Subcutaneous adipose tissue (tissue), 4 donors: ENCODE measurements around the gene INS. TPM values are rescaled to one million over a fixed set of nuclear protein-coding genes. Genes with fewer than 3 reads are reported as not detected.

Source experiments
- total RNA-seq, 4 donors: library from RNA; depleted of rRNA; stranded (reverse); fragments of >200 nt; gene quantifications; one replicate each; pipeline ENCODE4 v1.1.0, GENCODE V29; 2016
- TF ChIP-seq, protein P1 (sequence below): fragments of 450-650 bp; IDR thresholded peaks from one replicate; pipeline ENCODE4 v1.5.1; 2016; ENCODE audit warnings: low read depth, mild to moderate bottlenecking, control low read depth, antibody characterized with exemption, moderate library complexity

INS gene
- total RNA-seq, result not detected

- TF ChIP-seq, protein P1, sequence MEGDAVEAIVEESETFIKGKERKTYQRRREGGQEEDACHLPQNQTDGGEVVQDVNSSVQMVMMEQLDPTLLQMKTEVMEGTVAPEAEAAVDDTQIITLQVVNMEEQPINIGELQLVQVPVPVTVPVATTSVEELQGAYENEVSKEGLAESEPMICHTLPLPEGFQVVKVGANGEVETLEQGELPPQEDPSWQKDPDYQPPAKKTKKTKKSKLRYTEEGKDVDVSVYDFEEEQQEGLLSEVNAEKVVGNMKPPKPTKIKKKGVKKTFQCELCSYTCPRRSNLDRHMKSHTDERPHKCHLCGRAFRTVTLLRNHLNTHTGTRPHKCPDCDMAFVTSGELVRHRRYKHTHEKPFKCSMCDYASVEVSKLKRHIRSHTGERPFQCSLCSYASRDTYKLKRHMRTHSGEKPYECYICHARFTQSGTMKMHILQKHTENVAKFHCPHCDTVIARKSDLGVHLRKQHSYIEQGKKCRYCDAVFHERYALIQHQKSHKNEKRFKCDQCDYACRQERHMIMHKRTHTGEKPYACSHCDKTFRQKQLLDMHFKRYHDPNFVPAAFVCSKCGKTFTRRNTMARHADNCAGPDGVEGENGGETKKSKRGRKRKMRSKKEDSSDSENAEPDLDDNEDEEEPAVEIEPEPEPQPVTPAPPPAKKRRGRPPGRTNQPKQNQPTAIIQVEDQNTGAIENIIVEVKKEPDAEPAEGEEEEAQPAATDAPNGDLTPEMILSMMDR, result no peak
These were observed at the start of gene INS for GRCh38 chr11:2160736-2161259. Gene INS (minus strand): TSS chr11:2161209. CDS start chr11:2160971, 238 bp downstream.

- TF ChIP-seq, protein P1, result no peak
These were observed 49.5 kb upstream of the INS start for GRCh38 chr11:2210366-2211112.

- TF ChIP-seq, protein P1, result no peak
These were observed 48.9 kb upstream of the INS start for GRCh38 chr11:2209900-2210321.

DNA sequence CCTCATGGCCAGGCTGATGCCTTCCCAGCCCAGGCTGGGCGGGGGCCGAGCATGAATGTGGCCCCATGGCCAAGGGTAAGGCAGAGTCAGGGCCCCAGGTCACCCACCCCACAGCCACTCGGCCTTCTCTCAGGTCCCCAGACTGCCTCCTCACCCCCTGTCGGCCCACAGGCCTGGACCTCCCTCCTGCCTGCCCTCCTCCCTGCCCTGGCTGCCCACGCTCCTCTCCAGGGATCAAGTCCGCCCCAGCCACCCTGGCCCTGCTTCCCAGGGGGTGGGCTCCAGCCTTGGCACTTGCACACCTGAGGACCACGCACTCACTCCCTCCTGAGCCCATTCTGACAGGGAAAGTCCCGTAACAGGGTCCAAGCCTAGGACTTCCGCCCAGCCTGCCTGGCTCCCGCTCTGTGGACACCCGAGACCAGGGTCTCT lies 48.4 kb upstream of the INS start:
- TF ChIP-seq, protein P1, result no peak

DNA sequence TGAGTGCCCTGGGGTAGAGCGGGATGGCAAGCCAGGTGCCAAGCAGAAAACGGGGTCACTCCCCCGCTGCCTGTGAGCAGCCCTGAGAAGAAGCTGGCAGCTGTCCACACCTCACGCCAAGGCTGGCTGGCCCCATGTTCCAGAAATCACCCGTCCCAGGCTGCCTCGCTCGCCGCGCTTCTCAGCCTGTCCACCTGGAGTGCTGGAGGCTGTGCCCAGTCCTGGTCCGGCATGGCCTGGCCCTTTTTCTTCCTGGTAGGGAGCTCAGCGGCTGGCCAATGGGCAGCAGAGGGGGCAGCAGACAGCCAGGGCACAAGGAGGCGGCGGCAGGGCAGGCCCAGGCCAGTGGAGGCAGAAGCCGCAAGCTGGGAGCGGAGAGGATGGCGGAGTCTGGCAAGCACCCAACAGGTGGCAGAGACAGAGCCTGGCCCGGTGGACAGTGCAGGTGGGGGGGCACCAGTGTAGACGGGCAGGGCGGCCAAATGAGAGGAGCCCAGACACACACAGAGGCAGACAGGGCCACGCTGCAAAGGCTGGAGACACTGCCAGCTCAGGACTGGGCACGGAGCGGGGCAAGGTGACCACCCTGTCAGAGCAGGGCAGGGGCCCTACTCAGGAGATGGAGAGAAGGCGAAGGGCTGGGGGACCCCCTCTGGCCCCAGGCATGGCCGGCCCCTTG lies 47.8 kb upstream of the INS start:
- TF ChIP-seq, protein P1, result no peak

DNA sequence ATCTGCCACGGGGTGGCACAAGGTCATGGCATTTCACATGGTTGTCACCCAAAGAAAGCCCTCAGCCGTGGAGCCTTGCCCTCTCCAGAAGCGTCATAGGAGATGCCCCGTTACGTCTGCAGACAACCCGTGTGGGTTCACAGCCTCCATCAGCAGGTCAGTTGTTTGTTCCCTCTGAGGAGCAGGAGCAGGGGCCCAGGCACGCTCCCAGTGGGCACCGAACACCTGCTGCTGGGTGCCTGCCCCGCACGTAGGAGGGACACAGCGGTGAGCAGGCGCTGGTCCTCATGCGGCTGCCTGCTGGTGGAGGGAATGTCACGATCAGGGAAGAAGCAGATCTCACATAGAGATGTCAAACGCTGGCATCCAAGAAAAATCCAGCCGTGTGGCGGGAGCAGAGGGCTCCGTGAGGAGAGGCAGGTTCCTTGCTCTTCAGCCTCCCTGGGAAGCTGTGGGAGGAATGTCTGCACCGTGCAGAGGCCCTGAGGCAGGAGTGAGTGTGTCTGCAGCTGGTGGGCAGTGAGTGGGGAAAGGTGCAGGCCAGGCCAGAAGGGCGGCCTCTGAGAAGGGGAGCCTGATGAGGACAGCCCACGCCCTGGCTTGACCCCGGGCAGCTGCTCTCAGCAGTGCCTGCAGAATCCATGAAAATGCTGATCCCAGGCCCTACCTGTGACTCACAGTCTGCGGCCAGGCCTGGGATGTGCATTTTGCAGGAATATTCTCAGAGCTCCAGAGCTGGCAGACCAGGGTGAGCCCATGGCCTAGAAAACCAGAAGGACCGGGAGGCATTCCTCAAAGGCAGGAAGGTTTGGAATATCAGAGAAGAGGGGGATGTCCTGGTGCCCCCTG lies 47.0 kb upstream of the INS start:
- TF ChIP-seq, protein P1, result no peak

DNA sequence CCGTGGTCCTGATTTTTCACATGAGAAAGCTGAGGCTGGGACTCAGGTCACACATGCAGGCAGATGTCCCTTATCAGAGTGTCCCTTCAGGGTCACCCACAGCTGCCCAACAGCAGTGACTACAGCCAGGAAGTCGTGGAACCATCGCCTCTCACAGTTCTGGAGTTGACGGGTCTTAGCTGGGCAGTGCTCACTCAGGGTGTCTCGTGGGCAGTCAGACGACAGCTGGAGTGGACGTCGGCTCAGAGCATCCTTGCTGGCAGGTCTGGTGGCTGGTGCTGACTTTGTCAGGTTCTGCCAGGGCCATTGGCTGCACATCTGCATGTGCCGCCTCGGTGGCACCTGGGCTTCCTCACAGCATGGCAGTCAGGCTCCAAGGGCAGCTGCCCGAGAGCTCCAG lies 46.2 kb upstream of the INS start:
- TF ChIP-seq, protein P1, result no peak
